GM18517 (cell line): Measurements from ENCODE around the gene TXNDC16.

Source experiments
- ATAC-seq: cut with Tn5 transposase; IDR thresholded peaks from one replicate; pipeline ENCODE4 v1.9.1; 2021; ENCODE audit warnings: mild to moderate bottlenecking, moderate library complexity; ENCODE audit not compliant: unreplicated experiment

Gene TXNDC16

DNA sequence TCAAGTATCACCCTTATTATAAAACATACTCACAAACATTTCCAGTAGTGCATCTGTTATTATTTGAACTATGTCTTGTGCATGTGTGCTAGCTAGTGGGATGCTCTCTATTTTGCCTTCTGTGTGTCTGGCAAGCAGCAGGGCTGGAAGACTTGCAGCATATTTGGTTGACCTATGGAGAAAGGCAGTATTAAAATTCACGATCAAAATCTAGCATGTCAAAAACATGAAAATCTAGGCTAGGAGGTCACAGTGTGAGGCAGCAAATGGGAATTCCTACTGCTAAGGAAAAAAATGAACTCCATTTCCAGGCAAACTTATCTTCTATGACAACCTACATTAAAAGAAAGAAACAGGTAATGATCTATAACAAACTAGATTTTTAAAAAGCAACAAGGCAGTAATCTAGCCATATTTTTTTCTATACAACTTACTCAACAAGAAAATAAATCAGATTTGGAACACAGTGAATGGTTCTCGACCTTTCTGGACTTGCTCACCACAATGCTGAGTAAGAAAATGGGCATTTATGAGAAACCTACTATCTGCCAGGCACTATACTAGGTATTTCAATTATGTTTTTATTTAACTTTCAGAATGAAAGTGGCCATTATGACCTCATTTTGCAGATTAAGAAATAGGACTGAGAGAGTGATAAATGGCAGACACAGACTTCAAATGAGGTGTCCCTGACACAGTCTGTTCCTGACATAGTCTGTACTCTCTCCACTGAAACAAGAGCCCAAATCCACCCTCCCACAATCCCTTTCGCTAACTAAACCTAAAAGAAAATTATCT is 96.8 kb downstream of the TXNDC16 start:
- ATAC-seq = no peak

DNA sequence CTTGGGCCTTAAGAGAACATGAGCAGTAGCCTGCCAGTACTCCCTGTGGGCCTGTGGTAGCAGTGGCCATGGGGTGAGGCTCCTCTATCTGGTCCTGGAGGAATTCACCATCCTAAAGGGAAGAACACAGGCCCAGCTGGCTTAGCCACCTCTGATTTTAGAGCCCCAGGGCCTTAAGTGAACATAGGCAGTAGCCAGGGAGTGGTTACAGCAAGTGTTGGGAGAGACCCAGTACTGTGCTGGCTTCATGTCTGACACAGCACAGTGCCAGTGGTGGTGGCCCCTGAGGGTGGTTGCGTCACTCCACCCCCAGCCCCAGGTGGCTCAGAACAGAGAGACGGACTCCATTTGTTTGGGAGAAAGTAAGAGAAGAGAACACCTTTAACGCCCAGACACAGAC is 105.1 kb downstream of the TXNDC16 start:
- ATAC-seq = no peak

GRCh38 chr14:52446355-52446754 is 106.0 kb downstream of the TXNDC16 start:
- ATAC-seq = no peak

GRCh38 chr14:52443506-52443905 is 108.8 kb downstream of the TXNDC16 start:
- ATAC-seq = no peak

- ATAC-seq = no peak
Observed at GRCh38 chr14:52442602-52443001, 109.7 kb downstream of the TXNDC16 start.

- no peak for ATAC-seq
Observed at GRCh38 chr14:52442166-52442565, 110.1 kb downstream of the TXNDC16 start.

GRCh38 chr14:52439476-52439875 is 112.8 kb downstream of the TXNDC16 start:
- no peak for ATAC-seq

- ATAC-seq = no peak
Observed at GRCh38 chr14:52434955-52435354, 117.3 kb downstream of the TXNDC16 start.

DNA sequence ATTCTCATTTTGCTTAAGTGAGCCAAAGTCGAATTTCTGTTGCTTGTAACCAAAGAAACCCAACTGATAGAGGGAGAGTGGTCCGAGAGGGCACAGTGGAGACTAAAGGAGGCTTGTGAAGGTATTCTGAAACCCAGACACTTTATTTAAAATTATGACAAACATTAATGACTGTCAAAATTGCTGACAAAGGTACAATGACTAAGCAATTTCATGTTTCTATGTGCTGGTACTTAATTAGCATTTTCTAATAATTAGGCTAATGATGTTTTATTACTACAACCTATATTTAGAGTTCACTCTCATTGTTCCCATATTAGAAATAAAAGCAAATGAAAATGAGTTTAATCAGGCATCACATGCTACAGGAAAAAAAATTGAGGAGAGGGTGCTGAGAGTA is 121.8 kb downstream of the TXNDC16 start:
- ATAC-seq = no peak

GRCh38 chr14:52429451-52429850 is 122.9 kb downstream of the TXNDC16 start:
- no peak for ATAC-seq

DNA sequence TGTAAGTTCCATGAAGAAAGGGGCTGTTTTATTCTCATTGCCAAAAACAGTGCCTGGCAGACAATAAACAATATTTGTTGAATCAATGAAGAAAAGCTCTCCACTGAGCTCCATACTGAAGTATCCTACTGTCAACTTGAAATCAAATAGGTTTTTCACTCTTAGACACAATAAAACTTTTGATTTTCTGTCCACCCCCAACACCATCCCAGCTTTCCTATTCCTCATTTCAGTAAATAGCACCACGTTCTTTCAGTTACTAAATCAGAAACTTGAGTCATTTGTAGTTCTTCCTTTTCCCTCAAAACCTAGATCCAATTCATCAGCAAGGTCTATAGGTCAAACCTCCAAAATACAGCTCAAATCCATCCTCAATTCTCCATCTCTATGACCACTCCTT is 124.8 kb downstream of the TXNDC16 start:
- ATAC-seq = no peak

GRCh38 chr14:52422650-52423356 is 129.5 kb downstream of the TXNDC16 start:
- no peak for ATAC-seq

GRCh38 chr14:52417139-52417538 is 135.2 kb downstream of the TXNDC16 start:
- ATAC-seq = no peak

- no peak for ATAC-seq
Observed at GRCh38 chr14:52413729-52414408, 138.4 kb downstream of the TXNDC16 start.

DNA sequence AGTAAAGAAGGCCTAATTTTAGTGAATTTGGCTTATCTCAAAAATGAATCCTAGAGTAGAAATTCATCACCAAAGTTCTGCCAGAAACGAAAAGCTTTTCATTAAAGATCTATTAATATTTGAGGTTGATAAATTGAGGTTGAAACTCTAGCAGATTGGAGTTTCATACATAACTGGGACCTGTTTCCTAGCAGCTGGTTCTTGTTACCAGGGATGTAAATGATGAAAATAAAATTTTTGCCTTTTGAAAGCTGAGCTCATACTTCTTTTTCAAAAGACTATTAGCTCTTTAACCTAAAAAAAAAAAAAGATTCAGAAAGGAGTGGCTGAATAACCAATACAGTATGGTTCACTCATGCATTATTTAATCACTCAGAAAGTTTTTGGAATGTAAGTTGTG is 139.9 kb downstream of the TXNDC16 start:
- no peak for ATAC-seq

DNA sequence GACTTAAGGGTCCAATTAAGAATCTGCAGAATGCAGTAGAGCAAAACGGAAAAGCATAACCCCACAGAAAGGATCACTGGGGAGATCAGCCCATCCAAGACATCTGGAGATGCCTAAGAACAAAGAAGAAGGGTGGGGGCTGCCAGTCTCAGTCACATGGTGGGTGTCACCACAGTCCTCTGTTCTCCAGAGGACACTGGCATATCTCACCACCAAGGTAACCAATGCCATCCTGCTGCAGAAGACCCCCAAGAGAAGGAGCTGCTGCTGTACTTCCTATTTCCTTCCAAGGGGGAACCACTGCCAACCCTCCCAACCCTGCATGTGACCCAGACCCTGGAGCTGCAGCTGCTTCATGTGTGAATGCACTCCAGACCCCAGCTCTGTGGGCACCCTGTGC is 147.0 kb downstream of the TXNDC16 start:
- ATAC-seq = no peak

GRCh38 chr14:52402812-52403526 is 149.3 kb downstream of the TXNDC16 start:
- no peak for ATAC-seq

- ATAC-seq = no peak
Observed at GRCh38 chr14:52400846-52401245, 151.5 kb downstream of the TXNDC16 start.

DNA sequence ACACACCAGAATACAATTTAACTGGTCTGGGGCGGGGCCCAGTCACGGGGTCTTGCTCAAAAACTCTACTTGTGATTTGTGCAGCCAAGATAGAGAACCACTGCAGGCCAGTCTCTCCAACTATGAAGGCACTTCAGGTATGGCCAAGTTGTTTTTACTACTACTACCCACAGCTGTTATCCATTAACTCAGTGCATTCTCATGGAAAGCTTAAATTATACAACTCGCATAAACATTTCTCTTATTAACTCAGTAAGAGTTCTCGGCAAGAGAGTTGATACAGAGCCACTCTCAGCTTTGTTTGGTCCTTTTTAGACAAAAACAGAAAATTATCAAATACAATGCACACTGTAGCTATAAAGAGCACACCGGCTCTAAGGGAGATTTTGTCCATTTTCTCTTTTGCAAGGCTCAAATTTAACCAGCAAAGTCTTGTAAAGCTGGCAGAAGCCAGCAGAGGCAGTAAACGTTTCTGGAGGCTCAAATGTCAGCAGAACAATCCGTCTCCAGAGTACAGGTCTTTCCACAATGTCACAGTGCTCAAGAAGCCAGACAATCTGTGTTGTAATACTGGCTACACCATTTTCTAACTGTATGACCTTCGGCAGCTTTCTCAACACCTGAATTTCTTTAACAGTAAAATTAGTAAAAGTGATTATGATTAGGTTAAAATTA is 152.2 kb downstream of the TXNDC16 start:
- ATAC-seq = no peak

DNA sequence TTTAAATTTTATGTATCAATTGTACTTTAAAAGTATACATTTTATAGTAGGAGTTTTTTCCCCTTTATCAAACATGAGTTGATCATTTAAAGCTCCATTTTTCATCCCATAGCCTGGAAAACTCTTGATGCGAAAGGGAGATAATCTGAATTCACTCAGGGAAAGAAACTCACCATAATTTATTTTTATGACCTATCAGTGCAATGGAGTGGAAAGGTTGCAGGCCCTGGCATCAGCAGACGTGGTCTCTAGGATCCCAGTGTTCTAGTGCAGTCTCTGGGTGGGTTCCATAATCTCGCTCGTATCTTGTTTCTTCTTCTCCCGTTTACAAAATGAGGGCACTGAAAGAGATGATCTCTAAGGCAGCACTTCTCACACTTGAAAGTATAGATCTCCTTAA is 153.2 kb downstream of the TXNDC16 start:
- ATAC-seq = no peak

DNA sequence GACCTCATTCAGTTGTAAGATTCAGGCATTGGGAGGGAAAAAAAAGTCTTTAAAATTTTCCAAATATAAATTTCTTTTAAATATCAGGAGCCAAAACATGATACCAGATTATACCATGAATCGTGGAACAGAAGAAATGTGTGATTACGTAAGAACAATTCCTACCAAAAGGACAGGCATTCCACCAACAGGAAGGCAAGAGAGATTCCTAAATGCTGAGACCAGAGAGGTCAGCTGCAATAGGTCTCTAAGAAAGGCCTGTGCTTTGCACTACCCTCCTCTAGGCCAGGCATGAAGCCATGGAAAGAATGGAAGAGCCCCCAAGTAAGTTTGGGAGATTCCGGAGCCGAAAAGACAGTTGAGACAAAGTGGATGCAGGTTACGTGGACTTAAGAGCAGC is 154.5 kb downstream of the TXNDC16 start:
- no peak for ATAC-seq
